SIG-M5 treated with dmso at 0.1 percent for 504 hours (cell line): ENCODE results near the gene NTHL1.

ENCODE experiments used
- DNase-seq: peaks from one replicate; lab custom pipeline; 2025; ENCODE audit not compliant: unreplicated experiment; lab: John Stamatoyannopoulos, UW

Gene NTHL1

DNA sequence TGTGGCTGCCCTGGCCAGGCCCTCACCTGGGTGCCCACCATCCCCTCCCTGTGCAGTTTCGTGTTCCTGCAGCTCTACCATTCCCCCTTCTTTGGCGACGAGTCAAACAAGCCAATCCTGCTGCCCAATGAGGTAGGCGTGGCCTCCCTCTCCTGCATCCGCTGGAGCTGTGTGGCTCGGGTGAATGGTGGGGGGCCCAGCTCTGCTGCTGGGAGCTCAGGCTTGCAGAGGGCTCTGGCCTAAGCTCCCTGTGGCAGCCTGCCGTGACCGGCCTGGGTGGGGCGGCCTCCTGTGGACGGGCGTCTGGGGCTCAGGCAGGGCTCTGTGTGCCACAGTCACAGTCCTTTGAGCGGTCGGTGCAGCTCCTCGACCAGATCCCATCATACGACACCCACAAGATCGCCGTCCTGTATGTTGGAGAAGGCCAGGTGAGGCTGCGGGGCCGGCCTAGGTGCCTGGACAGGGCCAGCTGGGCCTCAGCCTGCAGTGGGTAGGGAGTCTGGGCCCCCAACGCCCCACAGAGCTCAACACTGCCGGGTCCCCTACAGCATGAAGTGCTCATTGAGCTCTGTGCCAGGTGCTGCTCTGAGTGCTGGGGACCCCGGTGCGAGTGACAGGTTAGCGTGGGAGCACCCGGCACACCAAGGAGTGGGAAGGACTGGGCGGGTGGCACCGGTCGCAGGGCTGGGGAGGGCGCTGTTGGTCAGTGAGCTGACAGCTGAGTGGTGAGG lies 37.4 kb upstream of the NTHL1 start:
- no peak for DNase-seq

DNA sequence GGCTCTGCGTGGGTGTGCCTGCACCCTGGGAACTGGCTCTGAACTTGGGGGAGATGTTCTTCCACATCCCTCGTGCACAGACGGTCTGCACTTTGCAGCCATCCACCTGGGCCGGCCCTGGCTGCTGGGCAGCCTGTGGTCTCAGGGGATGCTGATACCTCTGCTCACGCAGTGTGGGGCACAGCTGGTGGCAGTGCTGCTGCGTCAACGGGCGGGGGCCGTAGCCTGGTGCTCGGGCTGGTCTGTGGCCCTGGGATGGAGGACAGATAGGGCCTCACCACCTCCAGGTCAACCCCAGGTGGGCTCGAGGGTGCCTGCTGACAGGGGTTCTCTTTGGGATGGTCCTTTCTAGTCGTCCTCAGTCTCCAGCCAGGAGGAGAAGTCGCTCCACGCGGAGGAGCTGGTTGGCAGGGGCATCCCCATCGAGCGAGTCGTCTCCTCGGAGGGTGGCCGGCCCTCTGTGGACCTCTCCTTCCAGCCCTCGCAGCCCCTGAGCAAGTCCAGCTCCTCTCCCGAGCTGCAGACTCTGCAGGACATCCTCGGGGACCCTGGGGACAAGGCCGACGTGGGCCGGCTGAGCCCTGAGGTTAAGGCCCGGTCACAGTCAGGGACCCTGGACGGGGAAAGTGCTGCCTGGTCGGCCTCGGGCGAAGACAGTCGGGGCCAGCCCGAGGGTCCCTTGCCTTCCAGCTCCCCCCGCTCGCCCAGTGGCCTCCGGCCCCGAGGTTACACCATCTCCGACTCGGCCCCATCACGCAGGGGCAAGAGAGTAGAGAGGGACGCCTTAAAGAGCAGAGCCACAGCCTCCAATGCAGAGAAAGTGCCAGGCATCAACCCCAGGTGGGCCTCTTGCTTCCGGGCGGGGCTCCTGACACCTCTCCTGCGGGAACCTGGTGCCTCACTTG lies 36.5 kb upstream of the NTHL1 start:
- DNase-seq = no peak

DNA sequence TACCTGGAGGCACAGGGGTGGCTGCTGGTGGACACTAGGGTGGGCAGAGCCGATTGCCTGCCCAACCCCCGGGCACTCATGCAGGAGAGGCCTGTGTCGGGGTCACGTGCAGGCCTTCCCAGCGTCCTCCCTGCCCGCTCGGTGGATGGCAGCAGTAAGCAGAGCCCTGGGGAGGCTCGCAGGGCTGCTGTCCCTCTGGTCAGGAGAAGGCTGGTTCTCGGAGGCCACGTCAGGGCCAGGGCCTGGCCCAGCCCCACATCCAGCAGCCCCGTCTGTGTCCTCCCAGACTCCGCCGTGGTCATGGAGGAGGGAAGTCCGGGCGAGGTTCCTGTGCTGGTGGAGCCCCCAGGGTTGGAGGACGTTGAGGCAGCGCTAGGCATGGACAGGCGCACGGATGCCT lies 35.8 kb upstream of the NTHL1 start:
- DNase-seq = no peak

DNA sequence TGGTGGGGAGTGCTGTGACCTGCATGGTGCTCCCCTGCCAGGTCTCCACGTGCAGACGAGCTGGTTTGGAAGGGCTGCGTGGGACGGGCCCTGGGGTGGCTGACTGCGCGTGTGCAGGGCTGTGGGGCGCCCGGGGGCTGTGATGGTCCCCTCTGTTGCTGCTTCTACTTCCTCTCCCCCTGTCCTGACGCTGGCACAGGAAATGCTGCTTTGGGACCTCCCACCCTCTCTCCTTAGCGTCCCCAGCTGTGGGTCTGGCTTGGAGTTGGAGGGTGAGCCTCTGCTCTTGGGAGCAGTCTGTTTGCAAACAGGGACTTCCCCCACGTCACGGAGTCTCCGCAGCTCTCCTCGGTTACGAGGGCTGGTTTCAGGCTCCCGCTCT lies 35.3 kb upstream of the NTHL1 start:
- no peak for DNase-seq

DNA sequence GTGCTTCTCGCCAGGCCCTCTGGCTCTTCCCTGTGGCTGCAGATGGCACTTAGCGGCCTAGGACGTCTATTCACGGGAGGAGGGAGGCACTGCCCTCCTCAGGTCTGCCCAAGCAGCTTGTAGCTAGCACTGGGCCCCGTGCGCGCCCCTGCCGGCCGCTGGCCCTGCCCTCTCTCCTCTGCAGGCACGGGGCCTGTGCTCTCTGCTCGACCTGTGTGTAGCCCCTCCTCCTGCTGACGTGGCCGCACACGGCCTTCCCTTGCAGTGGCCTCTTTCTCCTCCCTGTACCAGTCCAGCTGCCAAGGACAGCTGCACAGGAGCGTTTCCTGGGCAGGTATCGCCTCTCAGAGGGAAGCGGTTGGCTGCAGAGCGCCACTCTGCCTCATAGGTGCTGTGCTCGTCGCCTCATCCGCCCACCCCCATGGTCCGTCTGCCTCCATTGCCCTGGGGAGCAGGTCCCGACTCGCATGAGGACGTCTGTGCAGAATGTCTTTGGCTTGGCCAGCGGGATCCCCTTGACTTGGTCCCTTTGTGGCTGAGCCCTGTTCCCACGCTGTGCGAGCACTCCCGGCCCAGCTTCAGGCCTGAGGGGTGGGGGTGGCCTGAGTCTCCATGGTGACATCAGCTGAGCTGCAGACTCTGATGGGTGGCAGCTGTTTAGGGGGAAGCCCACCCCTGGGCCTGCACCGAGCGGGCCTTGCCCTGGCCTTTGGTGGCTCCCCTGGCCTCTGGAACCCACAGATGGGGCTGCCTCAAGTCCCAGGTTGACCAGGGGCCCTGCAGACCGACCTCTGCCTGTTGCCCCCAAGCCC lies 34.7 kb upstream of the NTHL1 start:
- no peak for DNase-seq

DNA sequence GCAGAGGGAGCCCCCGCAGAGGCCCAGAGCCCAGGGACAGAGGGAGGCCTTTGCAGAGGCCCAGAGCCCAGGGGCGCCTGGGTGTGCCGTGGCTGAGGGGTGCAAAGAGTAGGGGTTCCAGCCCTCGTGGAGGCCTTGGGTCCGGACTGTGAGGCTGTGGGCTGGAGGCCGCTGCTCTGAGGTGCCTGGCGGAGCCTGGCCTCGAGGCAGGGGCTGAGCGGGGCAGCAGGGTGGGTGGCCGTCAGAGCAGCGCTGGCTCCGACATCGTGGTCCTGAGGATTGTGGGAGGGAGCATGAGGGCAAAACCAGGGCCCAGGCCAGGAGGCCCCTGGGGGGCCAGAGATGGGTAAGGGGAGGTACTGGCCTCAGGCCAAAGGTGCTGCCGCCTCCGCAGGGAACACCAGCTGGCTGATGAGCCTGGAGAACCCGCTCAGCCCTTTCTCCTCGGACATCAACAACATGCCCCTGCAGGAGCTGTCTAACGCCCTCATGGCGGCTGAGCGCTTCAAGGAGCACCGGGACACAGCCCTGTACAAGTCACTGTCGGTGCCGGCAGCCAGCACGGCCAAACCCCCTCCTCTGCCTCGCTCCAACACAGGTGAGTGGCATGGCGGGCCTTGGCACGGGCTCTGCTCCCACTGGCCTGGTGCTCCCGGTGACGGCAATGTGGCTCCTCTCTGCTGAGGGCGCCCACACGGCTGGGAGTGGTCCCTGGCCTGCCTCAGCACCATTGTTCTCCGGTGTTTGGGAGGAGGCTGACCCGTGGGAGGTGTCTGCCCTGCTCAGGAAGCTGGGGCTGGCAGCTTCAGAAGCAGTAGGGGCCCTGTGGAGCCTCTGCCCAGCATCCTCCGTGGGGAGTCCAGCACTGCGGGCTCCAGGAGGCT lies 33.8 kb upstream of the NTHL1 start:
- DNase-seq = no peak

DNA sequence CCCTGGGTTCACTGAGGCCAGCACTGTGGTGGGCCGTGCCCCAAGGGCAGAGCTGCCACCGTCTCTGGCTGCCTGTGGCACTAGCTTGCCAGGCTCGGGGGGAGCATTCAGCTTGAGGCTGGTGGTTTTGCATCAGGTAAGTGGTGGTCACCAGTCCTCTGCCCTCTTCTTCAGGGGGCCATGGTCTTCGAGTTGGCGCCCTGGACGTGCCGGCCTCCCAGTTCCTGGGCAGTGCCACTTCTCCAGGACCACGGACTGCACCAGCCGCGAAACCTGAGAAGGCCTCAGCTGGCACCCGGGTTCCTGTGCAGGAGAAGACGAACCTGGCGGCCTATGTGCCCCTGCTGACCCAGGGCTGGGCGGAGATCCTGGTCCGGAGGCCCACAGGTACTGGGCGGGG lies 32.4 kb upstream of the NTHL1 start:
- DNase-seq = no peak

DNA sequence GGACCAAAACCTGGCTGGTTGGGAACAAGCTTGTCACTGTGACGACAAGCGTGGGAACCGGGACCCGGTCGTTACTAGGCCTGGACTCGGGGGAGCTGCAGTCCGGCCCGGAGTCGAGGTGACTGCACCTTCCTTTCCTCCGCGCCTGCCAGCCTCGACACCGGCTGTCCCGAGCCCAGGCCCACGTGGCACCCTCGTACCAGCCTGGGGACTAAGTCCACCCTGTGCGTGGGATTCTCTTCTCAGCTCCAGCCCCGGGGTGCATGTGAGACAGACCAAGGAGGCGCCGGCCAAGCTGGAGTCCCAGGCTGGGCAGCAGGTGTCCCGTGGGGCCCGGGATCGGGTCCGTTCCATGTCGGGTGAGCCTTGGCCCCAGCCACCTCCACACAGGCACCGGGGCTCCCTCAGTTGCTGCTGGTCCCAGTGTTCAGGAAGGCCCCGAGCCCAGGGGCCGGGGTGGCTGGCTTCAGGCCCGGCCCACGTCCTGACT lies 31.7 kb upstream of the NTHL1 start:
- DNase-seq = no peak

DNA sequence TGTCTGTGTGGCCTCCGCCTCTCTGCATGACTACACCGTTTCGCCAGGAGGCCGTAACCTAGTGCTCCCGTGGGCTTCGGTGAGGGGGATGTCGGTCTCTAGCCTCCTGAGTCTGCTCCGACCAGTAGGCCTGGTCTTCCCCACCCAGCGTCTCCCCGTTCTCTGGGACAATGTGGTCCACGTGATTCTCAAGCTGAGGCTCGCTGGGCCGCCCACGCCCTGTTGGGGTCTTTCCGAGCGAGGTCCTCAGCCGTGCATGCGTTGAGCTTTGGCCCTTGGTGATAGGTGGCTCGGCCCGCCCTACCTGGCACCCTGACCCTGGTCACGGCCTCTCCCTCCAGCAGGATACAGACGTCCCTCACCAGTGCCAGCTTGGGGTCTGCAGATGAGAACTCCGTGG lies 31.1 kb upstream of the NTHL1 start:
- DNase-seq = no peak

DNA sequence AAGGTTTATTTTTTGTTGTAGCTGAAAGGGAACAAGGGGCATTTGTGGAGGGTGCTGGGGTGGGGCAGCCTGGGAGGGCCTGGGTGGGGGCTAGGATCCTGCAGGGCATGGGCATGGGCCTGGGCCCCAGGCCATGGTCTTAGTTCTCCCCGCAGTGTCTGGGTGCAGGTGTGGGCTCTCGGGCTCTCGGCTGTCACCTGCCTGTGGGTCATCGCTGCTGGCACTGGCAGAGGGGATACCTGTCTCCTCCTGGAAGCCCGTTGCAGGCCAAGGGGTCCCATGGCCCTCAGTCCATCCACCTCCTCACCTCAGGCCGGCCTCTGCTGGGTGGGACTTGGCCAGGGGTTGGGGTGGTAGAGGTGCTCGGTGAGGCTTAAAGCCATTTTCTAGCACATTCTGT lies 30.5 kb upstream of the NTHL1 start:
- no peak for DNase-seq

DNA sequence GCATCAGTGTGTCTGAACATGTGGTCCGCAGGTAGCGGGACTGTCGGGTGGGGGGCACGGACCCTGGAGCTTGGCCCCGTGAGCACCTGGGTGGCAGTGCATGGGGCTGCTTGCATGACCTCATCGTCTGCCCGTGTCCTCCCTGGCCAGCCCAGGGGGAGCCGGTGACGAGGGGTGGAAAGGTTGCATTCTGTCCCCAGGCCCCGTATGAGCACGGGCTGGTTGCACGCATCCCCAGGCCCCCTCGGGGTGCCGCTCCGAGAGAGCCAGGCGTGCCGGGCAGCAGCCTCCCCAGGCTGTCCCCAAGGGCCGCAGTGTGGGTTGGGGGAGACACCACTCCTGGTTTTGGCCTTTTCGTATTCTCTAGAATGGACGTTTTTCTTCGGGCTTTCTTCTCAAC lies 30.1 kb upstream of the NTHL1 start:
- no peak for DNase-seq

DNA sequence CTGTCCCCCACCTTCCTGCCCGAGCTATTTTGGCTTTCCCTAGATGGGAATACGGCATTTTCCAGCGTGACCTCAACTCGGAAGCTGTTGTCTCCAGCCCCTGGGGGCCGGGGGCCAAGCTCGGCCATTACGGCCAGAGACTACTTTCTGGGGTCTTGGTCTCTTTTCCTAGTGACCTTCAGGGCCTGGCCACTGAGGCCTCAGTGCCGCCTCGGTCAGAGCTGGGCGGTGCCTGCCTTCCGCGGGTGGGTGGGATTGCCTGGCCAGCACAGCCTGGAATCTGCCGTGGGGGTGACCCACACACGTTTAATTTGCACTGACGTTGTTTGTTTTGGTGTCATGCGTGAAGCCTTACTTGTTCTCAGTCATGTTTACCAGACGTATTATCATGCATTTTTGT lies 29.4 kb upstream of the NTHL1 start:
- no peak for DNase-seq

DNA sequence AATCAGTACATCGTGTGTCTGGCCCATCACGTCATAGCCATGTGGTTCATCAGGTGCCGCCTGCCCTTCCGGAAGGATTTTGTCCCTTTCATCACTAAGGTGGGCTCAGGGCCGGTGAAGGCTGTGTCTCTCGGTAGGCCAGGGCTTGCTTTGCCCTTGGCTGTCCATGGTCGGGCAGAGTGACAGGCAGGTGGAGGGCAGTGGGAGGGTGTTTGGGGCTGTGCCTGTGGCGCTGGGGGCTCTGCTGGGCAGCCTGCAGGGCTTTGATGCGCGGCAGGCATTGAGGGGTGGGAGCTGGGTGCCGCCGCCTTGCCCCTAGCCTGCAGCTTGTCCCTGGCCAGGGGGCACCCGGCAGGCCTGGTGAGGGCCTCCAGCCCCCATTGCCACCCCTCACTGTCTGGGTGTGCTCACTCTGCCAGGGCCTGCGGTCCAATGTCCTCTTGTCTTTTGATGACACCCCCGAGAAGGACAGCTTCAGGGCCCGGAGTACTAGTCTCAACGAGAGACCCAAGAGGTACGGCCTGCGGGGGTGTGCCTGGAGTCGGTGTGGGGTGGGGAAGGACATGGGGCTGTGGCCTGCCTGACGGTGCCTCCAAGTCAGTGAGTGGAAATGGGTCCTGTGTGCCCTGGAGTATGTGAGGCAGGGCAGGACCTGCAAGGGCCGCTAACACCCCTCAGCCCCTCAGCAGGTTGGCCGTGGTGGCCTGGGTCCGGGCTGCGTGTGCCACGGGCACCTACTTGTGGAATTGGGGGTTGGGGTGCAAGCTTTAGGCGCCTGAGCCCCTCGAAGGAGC lies 28.6 kb upstream of the NTHL1 start:
- DNase-seq = no peak

DNA sequence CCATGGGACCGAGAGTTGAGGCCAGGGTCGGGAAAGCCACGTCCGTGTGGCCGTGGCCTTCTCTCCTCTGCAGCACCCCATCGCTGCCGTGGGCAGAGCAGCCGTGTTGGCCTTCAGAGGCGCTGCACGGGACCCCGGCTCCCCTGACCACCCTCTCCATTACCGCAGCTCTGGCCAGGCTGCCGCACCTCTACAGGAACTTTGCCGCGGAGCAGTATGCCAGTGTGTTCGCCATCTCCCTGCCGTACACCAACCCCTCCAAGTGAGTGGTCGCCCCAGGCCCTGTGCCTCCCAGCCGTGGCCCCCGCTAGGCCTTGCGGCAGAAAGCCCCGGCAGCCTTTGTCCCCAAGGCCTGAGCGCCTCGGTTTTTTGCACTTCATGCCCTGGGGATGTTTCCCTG lies 28.0 kb upstream of the NTHL1 start:
- DNase-seq = no peak

DNA sequence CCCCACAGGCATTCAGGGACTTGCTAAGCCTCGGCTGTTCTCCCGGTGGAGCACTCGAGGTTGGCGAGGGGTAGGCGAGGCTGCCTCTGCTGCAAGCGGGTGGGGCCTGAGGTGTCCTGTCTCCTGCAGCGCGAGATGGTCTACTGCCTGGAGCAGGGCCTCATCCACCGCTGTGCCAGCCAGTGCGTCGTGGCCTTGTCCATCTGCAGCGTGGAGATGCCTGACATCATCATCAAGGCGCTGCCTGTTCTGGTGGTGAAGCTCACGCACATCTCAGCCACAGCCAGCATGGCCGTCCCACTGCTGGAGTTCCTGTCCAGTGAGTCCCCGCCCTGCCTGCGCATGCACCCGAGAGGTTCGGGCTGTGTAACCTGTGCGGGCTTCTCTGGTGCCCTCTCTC lies 26.4 kb upstream of the NTHL1 start:
- no peak for DNase-seq

DNA sequence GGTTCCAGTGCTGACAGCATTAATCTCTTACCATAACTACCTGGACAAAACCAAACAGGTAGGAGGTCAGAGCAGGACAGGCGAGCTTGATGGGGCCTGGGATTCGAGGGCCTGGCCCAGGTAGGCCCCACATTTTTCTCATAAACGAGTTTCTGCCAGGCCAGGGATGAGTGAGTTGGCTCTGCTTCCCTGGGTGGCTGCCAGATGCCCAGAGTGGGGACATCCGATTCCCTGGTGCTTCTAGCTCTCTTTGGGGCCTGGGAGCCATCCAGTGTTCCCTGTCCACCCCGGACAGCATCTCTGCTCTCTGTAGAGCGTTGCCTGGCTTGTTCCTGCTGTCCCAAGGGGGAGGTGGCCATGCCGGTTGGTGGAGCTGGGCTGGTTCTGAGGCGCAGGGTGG lies 25.3 kb upstream of the NTHL1 start:
- DNase-seq = no peak

DNA sequence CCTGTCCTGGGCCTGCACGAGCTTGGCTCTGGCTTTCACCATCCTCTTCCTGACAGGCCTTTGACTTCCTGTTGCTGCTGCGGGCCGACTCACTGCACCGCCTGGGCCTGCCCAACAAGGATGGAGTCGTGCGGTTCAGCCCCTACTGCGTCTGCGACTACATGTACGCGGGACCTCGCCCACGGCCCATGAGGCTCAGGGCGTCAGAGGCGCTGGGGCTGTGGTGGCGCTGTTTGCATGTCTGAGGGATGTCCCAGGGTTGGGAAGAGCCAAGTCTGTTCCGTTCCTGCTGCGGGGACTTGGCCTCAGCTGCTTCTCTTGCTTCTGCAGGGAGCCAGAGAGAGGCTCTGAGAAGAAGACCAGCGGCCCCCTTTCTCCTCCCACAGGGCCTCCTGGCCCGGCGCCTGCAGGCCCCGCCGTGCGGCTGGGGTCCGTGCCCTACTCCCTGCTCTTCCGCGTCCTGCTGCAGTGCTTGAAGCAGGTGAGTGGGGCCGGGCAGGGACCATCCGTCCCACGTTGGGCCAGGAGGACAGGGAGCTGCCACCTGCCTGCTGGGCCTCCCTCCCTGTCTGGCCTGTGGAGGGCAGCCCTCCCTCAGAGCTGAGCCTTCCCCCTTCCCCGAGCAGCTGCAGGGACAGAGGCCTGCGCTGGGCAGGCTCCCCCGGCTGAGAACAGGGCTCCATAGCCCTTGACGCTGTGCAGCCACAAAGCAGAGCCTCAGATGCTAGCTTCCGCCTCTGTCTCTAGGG lies 24.0 kb upstream of the NTHL1 start:
- DNase-seq = no peak

DNA sequence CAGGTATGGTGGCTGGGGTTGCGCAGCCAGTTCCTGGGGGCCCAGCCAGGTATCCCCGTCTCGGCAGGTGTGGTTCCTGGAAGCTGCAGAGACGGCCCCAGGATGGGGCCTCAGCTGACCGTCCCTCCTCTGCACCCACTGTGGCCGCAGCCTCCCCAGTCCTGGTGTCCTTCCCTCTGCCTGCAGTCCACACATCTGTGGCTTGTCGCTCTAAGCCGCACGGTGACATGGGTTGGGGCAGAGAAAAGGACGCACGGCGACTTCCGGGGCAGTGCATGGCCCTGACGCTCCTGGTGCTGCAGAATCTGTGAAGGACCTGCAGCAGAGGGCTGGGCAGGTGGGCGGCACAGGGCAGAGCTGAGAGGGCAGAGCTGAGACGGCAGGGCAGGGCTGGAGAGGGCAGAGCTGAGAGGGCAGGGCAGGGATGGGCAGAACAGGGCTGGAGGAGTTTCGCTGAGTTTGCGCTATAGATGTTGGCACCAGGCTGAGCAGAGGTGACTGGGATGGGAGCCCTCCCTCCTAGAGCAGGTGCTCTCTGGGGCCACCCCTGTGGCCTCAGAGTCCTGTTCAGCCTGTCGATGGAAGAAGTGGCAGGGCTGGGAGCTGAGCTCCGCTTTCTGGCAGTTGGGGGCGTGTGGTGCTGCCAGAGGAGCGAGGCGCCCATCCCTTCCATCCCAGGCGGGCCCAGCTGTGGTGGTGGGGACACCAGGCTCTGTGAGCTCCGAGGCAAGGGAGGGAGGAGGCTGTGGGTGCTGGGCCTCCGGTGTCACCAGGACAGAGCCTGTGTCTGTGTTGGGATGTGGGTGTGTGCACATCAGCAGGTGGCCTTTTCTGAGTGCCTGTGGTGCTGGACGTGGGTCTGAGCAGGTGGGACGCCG lies 23.2 kb upstream of the NTHL1 start:
- no peak for DNase-seq
